HCT116 (cell line): Measurements from ENCODE around the gene FSIP1. TPM values are rescaled to one million over a fixed set of nuclear protein-coding genes. Genes with fewer than 3 reads are reported as not detected.

ENCODE experiments used
- ATAC-seq: fragments of 200-7000 bp; cut with Tn5 transposase; 2 replicates; pipeline ENCODE4 v1.9.1; 2020; ENCODE audit warnings: mild to moderate bottlenecking, moderate library complexity
- BruUV-seq: library from RNA; stranded (reverse); fragments of 400-500 nt; replicated peaks from 2 replicates; lab custom pipeline; 2021; lab: Mats Ljungman, UMichigan
- CTCF ChIA-PET: fragments of 300-600 bp; sonication (Branson Sonifier 250); formaldehyde crosslinking; loops from one replicate; lab custom pipeline; 2021; ENCODE audit warnings: antibody characterized with exemption; lab: Charles Lee
- POLR2A ChIA-PET: fragments of 300-600, 350-600 bp; sonication (Branson Sonifier 250); formaldehyde crosslinking; loops from one replicate; lab custom pipeline; 2021; ENCODE audit warnings: antibody characterized with exemption; lab: Charles Lee
- RAD21 ChIA-PET, 2 experiments: fragments of 300-600 bp; sonication (Branson Sonifier 250); formaldehyde crosslinking; loops; one replicate each; lab custom pipeline; 2023; ENCODE audit warnings: low total read pairs in 2 of 2; ENCODE audit not compliant: uncharacterized antibody in 2 of 2, unreplicated experiment in 2 of 2, low non-redundant PET in 1 of 2; lab: Charles Lee
- DNase-seq: peaks from one replicate; pipeline ENCODE4 v3.0.0-alpha.2; 2010; ENCODE audit warnings: low read depth, low spot score
- H2AFZ ChIP-seq: fragments of 200-600 bp; shearing (Covaris generic), sonication (generic); 2 replicates; pipeline ENCODE4 v1.6.1; 2017; ENCODE audit warnings: low read depth, mixed run types, mixed read lengths, antibody characterized with exemption, low read length; ENCODE audit not compliant: poor library complexity, severe bottlenecking
- H3K27ac ChIP-seq: 2 replicates; pipeline ENCODE4 v1.5.1; 2012; ENCODE audit warnings: low read depth, low read length
- H3K27me3 ChIP-seq: fragments of 200-600 bp; sonication (generic); 2 replicates; pipeline ENCODE4 v1.6.1; 2016; ENCODE audit warnings: mixed run types, low read length, mixed read lengths; ENCODE audit not compliant: insufficient read depth
- H3K36me3 ChIP-seq, 2 experiments: fragments of 200-500 bp in 1 of 2; fragments of 200-600 bp in 1 of 2; sonication (Bioruptor generic) in 1 of 2; sonication (generic) in 1 of 2; 2 replicates each; pipeline versions ENCODE4 v1.5.1 to v1.6.1; 2014 to 2016; ENCODE audit warnings: low read length in 2 of 2, inconsistent platforms in 1 of 2, mixed read lengths in 1 of 2, mixed run types in 1 of 2; ENCODE audit not compliant: insufficient read depth in 2 of 2, control insufficient read depth in 1 of 2
- H3K4me1 ChIP-seq, 2 experiments: fragments of 200-600 bp in 1 of 2; sonication (generic) in 1 of 2; 2 replicates each; pipeline versions ENCODE4 v1.5.1 to v1.6.1; 2012 to 2017; ENCODE audit warnings: low read length in 2 of 2, inconsistent platforms in 1 of 2, mild to moderate bottlenecking in 1 of 2, mixed read lengths in 1 of 2, mixed run types in 1 of 2, moderate library complexity in 1 of 2; ENCODE audit not compliant: insufficient read depth in 2 of 2, control insufficient read depth in 1 of 2
- H3K4me2 ChIP-seq: fragments of 200-600 bp; sonication (generic); 2 replicates; pipeline ENCODE4 v1.6.1; 2017; ENCODE audit warnings: mixed run types, low read length, mixed read lengths
- H3K4me3 ChIP-seq, 2 experiments: fragments of 200-600 bp in 1 of 2; sonication (generic) in 1 of 2; replicated peaks in 1 of 2; 2 replicates each; pipeline ENCODE4 v1.5.1; 2011 to 2016; ENCODE audit warnings: low read length in 2 of 2, control low read depth in 1 of 2, low read depth in 1 of 2, mild to moderate bottlenecking in 1 of 2, mixed read lengths in 1 of 2, mixed run types in 1 of 2
- H3K79me2 ChIP-seq: fragments of 200-600 bp; sonication (generic); 2 replicates; pipeline ENCODE4 v1.6.1; 2017; ENCODE audit warnings: mild to moderate bottlenecking, mixed run types, low read length, moderate library complexity, mixed read lengths; ENCODE audit not compliant: insufficient read depth
- H3K9ac ChIP-seq: fragments of 200-600 bp; sonication (generic); 2 replicates; pipeline ENCODE4 v1.6.1; 2016; ENCODE audit warnings: low read length, mixed read lengths
- H3K9me2 ChIP-seq: fragments of 200-600 bp; sonication (generic), shearing (Covaris generic); 2 replicates; pipeline ENCODE4 v1.6.1; 2017; ENCODE audit warnings: mixed run types, mild to moderate bottlenecking, moderate library complexity; ENCODE audit not compliant: insufficient read depth
- H3K9me3 ChIP-seq, 2 experiments: fragments of 200-500 bp in 1 of 2; fragments of 200-600 bp in 1 of 2; sonication (Bioruptor generic) in 1 of 2; sonication (generic) in 1 of 2; 2 replicates each; pipeline ENCODE4 v1.6.1; 2014 to 2017; ENCODE audit warnings: low read length in 2 of 2, mixed read lengths in 2 of 2, inconsistent platforms in 1 of 2, low read depth in 1 of 2, mild to moderate bottlenecking in 1 of 2, mixed run types in 1 of 2, moderate library complexity in 1 of 2; ENCODE audit not compliant: control insufficient read depth in 1 of 2, insufficient read depth in 1 of 2
- H4K20me1 ChIP-seq: fragments of 200-600 bp; sonication (generic), shearing (Covaris generic); 2 replicates; pipeline ENCODE4 v1.6.1; 2017; ENCODE audit warnings: mixed run types, mild to moderate bottlenecking, moderate library complexity; ENCODE audit not compliant: insufficient read depth
- CBX3 ChIP-seq: IDR thresholded peaks from 2 replicates; pipeline ENCODE4 v1.6.1; 2012; ENCODE audit warnings: low read depth
- CEBPB ChIP-seq: IDR thresholded peaks from 2 replicates; pipeline ENCODE4 v1.6.1; 2012; ENCODE audit warnings: low read depth
- CTCF ChIP-seq, 3 experiments: fragments of 200-600 bp in 1 of 3; sonication (generic) in 1 of 3; IDR thresholded peaks in 2 of 3; conservative IDR thresholded peaks in 1 of 3; 2 replicates each; pipeline ENCODE4 v1.5.1; 2012 to 2017; ENCODE audit warnings: low read depth in 2 of 3, low read length in 2 of 3, antibody characterized with exemption in 1 of 3, borderline replicate concordance in 1 of 3, control low read depth in 1 of 3, mild to moderate bottlenecking in 1 of 3, mixed read lengths in 1 of 3, mixed run types in 1 of 3, moderate library complexity in 1 of 3; ENCODE audit not compliant: insufficient read depth in 1 of 3
- EGR1 ChIP-seq: IDR thresholded peaks from 2 replicates; pipeline ENCODE4 v1.6.1; 2012; ENCODE audit warnings: low read depth
- ELF1 ChIP-seq: IDR thresholded peaks from 2 replicates; pipeline ENCODE4 v1.6.1; 2012; ENCODE audit warnings: low read depth, borderline replicate concordance
- FOSL1 ChIP-seq: IDR thresholded peaks from 2 replicates; pipeline ENCODE4 v1.6.1; 2012; ENCODE audit warnings: low read depth
- JUND ChIP-seq: IDR thresholded peaks from 2 replicates; pipeline ENCODE4 v1.6.1; 2012
- POLR2A ChIP-seq: IDR thresholded peaks from 2 replicates; pipeline ENCODE4 v1.7.0; 2011; ENCODE audit warnings: borderline replicate concordance; ENCODE audit not compliant: insufficient read depth, insufficient read length; ENCODE audit errors: extremely low read depth
- POLR2AphosphoS5 ChIP-seq: IDR thresholded peaks from 2 replicates; pipeline ENCODE4 v1.6.1; 2011; ENCODE audit warnings: mild to moderate bottlenecking, low read depth, low read length, moderate library complexity
- RAD21 ChIP-seq: IDR thresholded peaks from 2 replicates; pipeline ENCODE4 v1.6.1; 2012; ENCODE audit warnings: low read depth, mild to moderate bottlenecking
- SIN3A ChIP-seq: IDR thresholded peaks from 2 replicates; pipeline ENCODE4 v1.6.1; 2012; ENCODE audit warnings: low read depth
- SP1 ChIP-seq: IDR thresholded peaks from 2 replicates; pipeline ENCODE4 v1.6.1; 2012; ENCODE audit warnings: low read depth
- SRF ChIP-seq: IDR thresholded peaks from 2 replicates; pipeline ENCODE4 v1.6.1; 2012; ENCODE audit warnings: low read depth
- TCF7L2 ChIP-seq: IDR thresholded peaks from 2 replicates; pipeline ENCODE4 v1.7.0; 2011; ENCODE audit warnings: borderline replicate concordance, inconsistent platforms; ENCODE audit not compliant: insufficient read depth, insufficient read length; ENCODE audit errors: extremely low read depth
- ZNF274 ChIP-seq: fragments of 200-500 bp; sonication (Bioruptor generic); IDR thresholded peaks from 2 replicates; pipeline ENCODE4 v1.6.1; 2014; ENCODE audit warnings: mild to moderate bottlenecking, low read depth, low read length, inconsistent platforms
- intact Hi-C: fragments of 100-400 bp; cut with micrococcal nuclease; formaldehyde crosslinking; loops from 2 replicates; pipeline ENCODE4 v1.10.0; 2022
- total RNA-seq: library from RNA; stranded (reverse); gene quantifications from one replicate; pipeline ENCODE4 v1.2.1, GENCODE V29; 2021; ENCODE audit not compliant: unreplicated experiment
- TF ChIP-seq, protein P1 (sequence below): IDR thresholded peaks from 2 replicates; pipeline ENCODE4 v1.6.1; 2012
- TF ChIP-seq, protein P2 (sequence below): IDR thresholded peaks from 2 replicates; pipeline ENCODE4 v1.6.1; 2011; ENCODE audit warnings: mild to moderate bottlenecking, low read length, moderate library complexity; ENCODE audit not compliant: insufficient replicate concordance; ENCODE audit errors: extremely low read depth
- TF ChIP-seq, protein P3 (sequence below): IDR thresholded peaks from 2 replicates; pipeline ENCODE4 v1.6.1; 2012; ENCODE audit warnings: low read depth

The FSIP1 gene
- total RNA-seq, 1 experiment from 2014 or later: 0.42 TPM

DNA sequence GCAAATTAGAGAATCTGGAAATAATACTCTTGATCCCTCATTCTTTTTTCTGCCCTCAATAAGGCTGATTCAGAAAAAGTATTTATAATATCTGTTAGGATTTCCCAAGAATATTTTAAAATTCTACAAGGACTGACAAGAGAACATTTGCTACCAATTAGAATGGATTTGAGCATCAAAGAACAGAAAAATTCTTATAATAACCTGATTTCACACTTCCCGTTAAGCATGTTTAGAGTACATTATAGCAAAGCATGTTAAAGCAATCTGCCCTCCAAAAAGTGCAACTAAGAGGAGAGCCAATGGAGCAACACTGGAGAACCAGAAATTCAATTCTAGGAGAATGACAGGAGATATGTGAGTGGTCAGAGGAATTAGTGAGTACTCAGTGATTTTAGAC, 144.6 kb downstream of the FSIP1 start:
- DNase-seq (no peak), ATAC-seq (no peak)
- no TSS peak for BruUV-seq
- Histone ChIP-seq H3K27me3 (no peaks in the 10 kb centered on the region), H3K9me3 (no peaks in the 10 kb centered on the region), H3K9me2 (no peaks in the 10 kb centered on the region), H3K9ac (no peak overlapping the region), H3K4me3 (no peak overlapping the region), H2AFZ (no peak overlapping the region), H3K27ac (no peak overlapping the region), H3K4me2 (no peak overlapping the region)
- CTCF ChIA-PET: no interaction called here
- TF ChIP-seq CEBPB (no peak), TCF7L2 (no peak), POLR2AphosphoS5 (no peak), ELF1 (no peak), SIN3A (no peak), SP1 (no peak), RAD21 (no peak), CTCF (IDR thresholded peaks at IDR 0.05 in 2 of 3, conservative IDR thresholded peaks at IDR 0.05 in 1 of 3; ENCODE audit: borderline replicate concordance in 1 of 3, insufficient read depth in 1 of 3, low read depth in 2 of 3, low read length in 2 of 3) (no peak), CBX3 (no peak), EGR1 (no peak), FOSL1 (no peak), POLR2A (no peak), JUND (no peak), ZNF274 (no peak), SRF (no peak)
- TF ChIP-seq, protein P1, sequence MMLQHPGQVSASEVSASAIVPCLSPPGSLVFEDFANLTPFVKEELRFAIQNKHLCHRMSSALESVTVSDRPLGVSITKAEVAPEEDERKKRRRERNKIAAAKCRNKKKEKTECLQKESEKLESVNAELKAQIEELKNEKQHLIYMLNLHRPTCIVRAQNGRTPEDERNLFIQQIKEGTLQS: no peak
- TF ChIP-seq, protein P2, sequence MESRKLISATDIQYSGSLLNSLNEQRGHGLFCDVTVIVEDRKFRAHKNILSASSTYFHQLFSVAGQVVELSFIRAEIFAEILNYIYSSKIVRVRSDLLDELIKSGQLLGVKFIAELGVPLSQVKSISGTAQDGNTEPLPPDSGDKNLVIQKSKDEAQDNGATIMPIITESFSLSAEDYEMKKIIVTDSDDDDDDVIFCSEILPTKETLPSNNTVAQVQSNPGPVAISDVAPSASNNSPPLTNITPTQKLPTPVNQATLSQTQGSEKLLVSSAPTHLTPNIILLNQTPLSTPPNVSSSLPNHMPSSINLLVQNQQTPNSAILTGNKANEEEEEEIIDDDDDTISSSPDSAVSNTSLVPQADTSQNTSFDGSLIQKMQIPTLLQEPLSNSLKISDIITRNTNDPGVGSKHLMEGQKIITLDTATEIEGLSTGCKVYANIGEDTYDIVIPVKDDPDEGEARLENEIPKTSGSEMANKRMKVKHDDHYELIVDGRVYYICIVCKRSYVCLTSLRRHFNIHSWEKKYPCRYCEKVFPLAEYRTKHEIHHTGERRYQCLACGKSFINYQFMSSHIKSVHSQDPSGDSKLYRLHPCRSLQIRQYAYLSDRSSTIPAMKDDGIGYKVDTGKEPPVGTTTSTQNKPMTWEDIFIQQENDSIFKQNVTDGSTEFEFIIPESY: no peak
- TF ChIP-seq, protein P3, sequence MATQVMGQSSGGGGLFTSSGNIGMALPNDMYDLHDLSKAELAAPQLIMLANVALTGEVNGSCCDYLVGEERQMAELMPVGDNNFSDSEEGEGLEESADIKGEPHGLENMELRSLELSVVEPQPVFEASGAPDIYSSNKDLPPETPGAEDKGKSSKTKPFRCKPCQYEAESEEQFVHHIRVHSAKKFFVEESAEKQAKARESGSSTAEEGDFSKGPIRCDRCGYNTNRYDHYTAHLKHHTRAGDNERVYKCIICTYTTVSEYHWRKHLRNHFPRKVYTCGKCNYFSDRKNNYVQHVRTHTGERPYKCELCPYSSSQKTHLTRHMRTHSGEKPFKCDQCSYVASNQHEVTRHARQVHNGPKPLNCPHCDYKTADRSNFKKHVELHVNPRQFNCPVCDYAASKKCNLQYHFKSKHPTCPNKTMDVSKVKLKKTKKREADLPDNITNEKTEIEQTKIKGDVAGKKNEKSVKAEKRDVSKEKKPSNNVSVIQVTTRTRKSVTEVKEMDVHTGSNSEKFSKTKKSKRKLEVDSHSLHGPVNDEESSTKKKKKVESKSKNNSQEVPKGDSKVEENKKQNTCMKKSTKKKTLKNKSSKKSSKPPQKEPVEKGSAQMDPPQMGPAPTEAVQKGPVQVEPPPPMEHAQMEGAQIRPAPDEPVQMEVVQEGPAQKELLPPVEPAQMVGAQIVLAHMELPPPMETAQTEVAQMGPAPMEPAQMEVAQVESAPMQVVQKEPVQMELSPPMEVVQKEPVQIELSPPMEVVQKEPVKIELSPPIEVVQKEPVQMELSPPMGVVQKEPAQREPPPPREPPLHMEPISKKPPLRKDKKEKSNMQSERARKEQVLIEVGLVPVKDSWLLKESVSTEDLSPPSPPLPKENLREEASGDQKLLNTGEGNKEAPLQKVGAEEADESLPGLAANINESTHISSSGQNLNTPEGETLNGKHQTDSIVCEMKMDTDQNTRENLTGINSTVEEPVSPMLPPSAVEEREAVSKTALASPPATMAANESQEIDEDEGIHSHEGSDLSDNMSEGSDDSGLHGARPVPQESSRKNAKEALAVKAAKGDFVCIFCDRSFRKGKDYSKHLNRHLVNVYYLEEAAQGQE: no peak
- TF ChIP-seq, all 23 proteins: peak for 0
- no peaks in the 10 kb centered on the region for H4K20me1 ChIP-seq
- peaks cover 16 to 21% of the 10 kb centered on the region in 2 experiments for H3K4me1 ChIP-seq
- no peaks in the 10 kb centered on the region for H3K79me2 ChIP-seq
- RAD21 ChIA-PET: no interaction called here
- POLR2A ChIA-PET: no interaction called here
- intact Hi-C loops: no loop called here
- no peaks in the 10 kb centered on the region for H3K36me3 ChIP-seq
